ENCODE measurements around the gene CENPU. TPM values are rescaled to one million over a fixed set of nuclear protein-coding genes. Genes with fewer than 3 reads are reported as not detected.

CENPU gene
- total RNA-seq, 1 donor from 2014 or later, result 229 TPM

- no peaks in the 10 kb centered on the region for H3K4me1 ChIP-seq
- H2AFZ ChIP-seq (replicated peaks), result no peak overlapping the region
- TF ChIP-seq, protein P1, sequence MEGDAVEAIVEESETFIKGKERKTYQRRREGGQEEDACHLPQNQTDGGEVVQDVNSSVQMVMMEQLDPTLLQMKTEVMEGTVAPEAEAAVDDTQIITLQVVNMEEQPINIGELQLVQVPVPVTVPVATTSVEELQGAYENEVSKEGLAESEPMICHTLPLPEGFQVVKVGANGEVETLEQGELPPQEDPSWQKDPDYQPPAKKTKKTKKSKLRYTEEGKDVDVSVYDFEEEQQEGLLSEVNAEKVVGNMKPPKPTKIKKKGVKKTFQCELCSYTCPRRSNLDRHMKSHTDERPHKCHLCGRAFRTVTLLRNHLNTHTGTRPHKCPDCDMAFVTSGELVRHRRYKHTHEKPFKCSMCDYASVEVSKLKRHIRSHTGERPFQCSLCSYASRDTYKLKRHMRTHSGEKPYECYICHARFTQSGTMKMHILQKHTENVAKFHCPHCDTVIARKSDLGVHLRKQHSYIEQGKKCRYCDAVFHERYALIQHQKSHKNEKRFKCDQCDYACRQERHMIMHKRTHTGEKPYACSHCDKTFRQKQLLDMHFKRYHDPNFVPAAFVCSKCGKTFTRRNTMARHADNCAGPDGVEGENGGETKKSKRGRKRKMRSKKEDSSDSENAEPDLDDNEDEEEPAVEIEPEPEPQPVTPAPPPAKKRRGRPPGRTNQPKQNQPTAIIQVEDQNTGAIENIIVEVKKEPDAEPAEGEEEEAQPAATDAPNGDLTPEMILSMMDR (IDR thresholded peaks at IDR 0.05), result no peak
- TF ChIP-seq EZH2phosphoT487 (IDR thresholded peaks at IDR 0.05) (no peak), EZH2 (IDR thresholded peaks at IDR 0.05) (no peak)
- peaks cover 4% of the 10 kb centered on the region for H3K9me3 Mint-ChIP-seq
- no peak overlapping the region for H3K27ac ChIP-seq
- no peaks in the 10 kb centered on the region for H3K9me3 ChIP-seq (ENCODE audit: low read depth)
- no peak for DNase-seq (ENCODE audit: low spot score)
- no peaks in the 10 kb centered on the region for H4K20me1 ChIP-seq (ENCODE audit: low read depth)
- H3K79me2 ChIP-seq (ENCODE audit: low read depth), result no peaks in the 10 kb centered on the region
- no peak overlapping the region for H3K27ac Mint-ChIP-seq
- H3F3A ChIP-seq (ENCODE audit: low read depth), result no peaks in the 10 kb centered on the region
- no peaks in the 10 kb centered on the region for H3K4me1 Mint-ChIP-seq
- H3K27me3 ChIP-seq, result no peaks in the 10 kb centered on the region
- no peaks in the 10 kb centered on the region for H3K36me3 ChIP-seq
- no peak overlapping the region for H3K4me3 Mint-ChIP-seq
- H3K9ac ChIP-seq, result no peak overlapping the region
- no peak overlapping the region for H3K4me3 ChIP-seq
- peaks cover 10% of the 10 kb centered on the region for H3K36me3 Mint-ChIP-seq
- H3K4me2 ChIP-seq, result no peak overlapping the region
- H3K27me3 Mint-ChIP-seq (ENCODE audit: insufficient read depth, low read depth), result no peaks in the 10 kb centered on the region
Measured at GRCh38 chr4:184680698-184681097, 53.2 kb downstream of the CENPU start.

GRCh38 chr4:184675821-184676492 lies 57.9 kb downstream of the CENPU start:
- H3K4me1 Mint-ChIP-seq, result no peaks in the 10 kb centered on the region
- H3K27me3 ChIP-seq, result no peaks in the 10 kb centered on the region
- H4K20me1 ChIP-seq (ENCODE audit: low read depth), result no peaks in the 10 kb centered on the region
- H3K4me1 ChIP-seq, result no peaks in the 10 kb centered on the region
- TF ChIP-seq EZH2phosphoT487 (IDR thresholded peaks at IDR 0.05), result no peak
- TF ChIP-seq, protein P1 (IDR thresholded peaks at IDR 0.05), result no peak
- no peak for TF ChIP-seq EZH2 (IDR thresholded peaks at IDR 0.05)
- no peak overlapping the region for H3K27ac ChIP-seq
- H3F3A ChIP-seq (ENCODE audit: low read depth), result no peaks in the 10 kb centered on the region
- H3K9ac ChIP-seq, result no peak overlapping the region
- H3K4me3 Mint-ChIP-seq, result no peak overlapping the region
- DNase-seq (ENCODE audit: low spot score), result no peak
- peaks cover 4% of the 10 kb centered on the region for H3K9me3 Mint-ChIP-seq
- H3K27ac Mint-ChIP-seq, result no peak overlapping the region
- no peaks in the 10 kb centered on the region for H3K9me3 ChIP-seq (ENCODE audit: low read depth)
- no peaks in the 10 kb centered on the region for H3K36me3 ChIP-seq
- H3K36me3 Mint-ChIP-seq, result peaks cover 20% of the 10 kb centered on the region
- no peaks in the 10 kb centered on the region for H3K79me2 ChIP-seq (ENCODE audit: low read depth)
- H3K4me3 ChIP-seq, result no peak overlapping the region
- H2AFZ ChIP-seq (replicated peaks), result no peak overlapping the region
- H3K4me2 ChIP-seq, result no peak overlapping the region
- peaks cover 2% of the 10 kb centered on the region for H3K27me3 Mint-ChIP-seq (ENCODE audit: insufficient read depth, low read depth)

DNA sequence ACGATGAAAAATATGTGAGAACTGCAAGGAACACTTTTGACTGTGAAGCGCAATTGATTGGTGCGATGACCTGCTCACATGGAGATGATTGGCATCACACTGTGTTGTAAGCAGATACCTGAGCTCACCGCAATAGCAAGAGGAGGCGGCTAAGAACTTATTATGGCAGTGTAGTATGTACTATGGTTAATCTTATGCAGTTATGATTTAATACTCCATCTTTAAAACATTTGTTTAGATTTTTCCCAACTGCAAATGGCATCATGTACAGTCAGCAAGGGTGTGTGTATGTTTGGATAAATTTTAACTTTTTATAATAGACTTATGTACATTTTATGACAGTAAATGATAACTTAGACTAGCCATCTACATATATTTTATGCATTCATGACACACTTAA lies 58.9 kb downstream of the CENPU start:
- no peaks in the 10 kb centered on the region for H3K36me3 ChIP-seq
- no peaks in the 10 kb centered on the region for H3K4me1 ChIP-seq
- Mint-ChIP-seq H3K27ac (no peak overlapping the region), H3K4me1 (no peaks in the 10 kb centered on the region), H3K36me3 (peaks cover 16% of the 10 kb centered on the region), H3K27me3 (ENCODE audit: insufficient read depth, low read depth) (peaks cover 2% of the 10 kb centered on the region), H3K9me3 (peaks cover 4% of the 10 kb centered on the region), H3K4me3 (no peak overlapping the region)
- H3K4me2 ChIP-seq, result no peak overlapping the region
- H3K4me3 ChIP-seq, result no peak overlapping the region
- H4K20me1 ChIP-seq (ENCODE audit: low read depth), result no peaks in the 10 kb centered on the region
- no peak overlapping the region for H3K27ac ChIP-seq
- no peaks in the 10 kb centered on the region for H3K79me2 ChIP-seq (ENCODE audit: low read depth)
- no peaks in the 10 kb centered on the region for H3K27me3 ChIP-seq
- TF ChIP-seq EZH2phosphoT487 (IDR thresholded peaks at IDR 0.05) (no peak), EZH2 (IDR thresholded peaks at IDR 0.05) (no peak)
- TF ChIP-seq, protein P1 (IDR thresholded peaks at IDR 0.05), result no peak
- no peaks in the 10 kb centered on the region for H3F3A ChIP-seq (ENCODE audit: low read depth)
- H3K9me3 ChIP-seq (ENCODE audit: low read depth), result no peaks in the 10 kb centered on the region
- DNase-seq (ENCODE audit: low spot score), result no peak
- no peak overlapping the region for H2AFZ ChIP-seq (replicated peaks)
- H3K9ac ChIP-seq, result no peak overlapping the region

All from neural progenitor cell (in vitro differentiated cells).